Neuronal stem cell (in vitro differentiated cells): ENCODE results near the gene CNST.
"Not testable (repeated sequence)": the region's sequence is repeated elsewhere in the genome, so short reads cannot be mapped to it uniquely, and the experiment has no call there.

Experiments used
- DNase-seq: peaks from one replicate; pipeline ENCODE4 v3.0.0-alpha.2; 2013; ENCODE audit warnings: low spot score
- H2AFZ ChIP-seq: one replicate; pipeline ENCODE4 v1.6.1; 2013; ENCODE audit warnings: mild to moderate bottlenecking, low read length, inconsistent platforms
- H2AK5ac ChIP-seq: 2 replicates; pipeline ENCODE4 v1.6.1; 2013; ENCODE audit warnings: low read depth, mild to moderate bottlenecking, inconsistent platforms, low read length, moderate library complexity, mixed read lengths
- H2BK120ac ChIP-seq: 2 replicates; pipeline ENCODE4 v1.6.1; 2013; ENCODE audit warnings: low read depth, mild to moderate bottlenecking, inconsistent platforms, low read length, moderate library complexity, mixed read lengths
- H2BK12ac ChIP-seq: one replicate; pipeline ENCODE4 v1.6.1; 2013; ENCODE audit warnings: low read length, inconsistent platforms
- H2BK15ac ChIP-seq: 2 replicates; pipeline ENCODE4 v1.6.1; 2013; ENCODE audit warnings: mild to moderate bottlenecking, low read length, inconsistent platforms, mixed read lengths
- H2BK5ac ChIP-seq: one replicate; pipeline ENCODE4 v1.6.1; 2013; ENCODE audit warnings: inconsistent platforms, mild to moderate bottlenecking, low read length, moderate library complexity
- H3K14ac ChIP-seq: one replicate; pipeline ENCODE4 v1.6.1; 2013; ENCODE audit warnings: low read length, inconsistent platforms
- H3K18ac ChIP-seq: 2 replicates; pipeline ENCODE4 v1.6.1; 2013; ENCODE audit warnings: low read length, inconsistent platforms
- H3K23ac ChIP-seq: 2 replicates; pipeline ENCODE4 v1.6.1; 2013; ENCODE audit warnings: low read depth, mild to moderate bottlenecking, mixed read lengths, low read length, inconsistent platforms; ENCODE audit not compliant: poor library complexity
- H3K27ac ChIP-seq: replicated peaks from 3 replicates; pipeline ENCODE4 v1.5.1; 2013; ENCODE audit warnings: low read length, inconsistent platforms
- H3K27me3 ChIP-seq, 3 experiments: 2 replicates each; pipeline ENCODE4 v1.6.1; 2013; ENCODE audit warnings: low read length in 3 of 3, mild to moderate bottlenecking in 2 of 3, inconsistent platforms in 1 of 3, low read depth in 1 of 3, mixed read lengths in 1 of 3, moderate library complexity in 1 of 3; ENCODE audit not compliant: control insufficient read depth in 3 of 3, insufficient read depth in 3 of 3
- H3K36me3 ChIP-seq, 2 donors: replicated peaks in 1 of 2; 2 replicates each; pipeline ENCODE4 v1.6.1; 2013; ENCODE audit warnings: low read length in 2 of 2; ENCODE audit not compliant: control insufficient read depth in 2 of 2, insufficient read depth in 2 of 2
- H3K4ac ChIP-seq: 2 replicates; pipeline ENCODE4 v1.6.1; 2013; ENCODE audit warnings: inconsistent platforms, mild to moderate bottlenecking, low read length, moderate library complexity
- H3K4me1 ChIP-seq, 2 donors: 1 replicate in 1 of 2; 2 replicates in 1 of 2; pipeline ENCODE4 v1.6.1; 2013; ENCODE audit warnings: low read length in 2 of 2, low read depth in 1 of 2; ENCODE audit not compliant: control insufficient read depth in 2 of 2, insufficient read depth in 1 of 2
- H3K4me2 ChIP-seq: one replicate; pipeline ENCODE4 v1.6.1; 2013; ENCODE audit warnings: mild to moderate bottlenecking, low read length, inconsistent platforms; ENCODE audit not compliant: insufficient read depth, poor library complexity, severe bottlenecking
- H3K4me3 ChIP-seq, 2 donors: 2 replicates each; pipeline ENCODE4 v1.5.1; 2013; ENCODE audit warnings: low read length in 2 of 2, mild to moderate bottlenecking in 2 of 2, inconsistent platforms in 1 of 2, moderate library complexity in 1 of 2
- H3K79me1 ChIP-seq: one replicate; pipeline ENCODE4 v1.6.1; 2013; ENCODE audit warnings: low read depth, mild to moderate bottlenecking, inconsistent platforms, low read length, moderate library complexity
- H3K9ac ChIP-seq: one replicate; pipeline ENCODE4 v1.6.1; 2013; ENCODE audit warnings: mild to moderate bottlenecking, low read depth, low read length, inconsistent platforms; ENCODE audit not compliant: poor library complexity
- H3K9me3 ChIP-seq, 2 donors: replicated peaks in 1 of 2; 2 replicates each; pipeline versions ENCODE3 to v1.6.1; 2013; ENCODE audit warnings: low read length in 2 of 2, mild to moderate bottlenecking in 2 of 2, inconsistent platforms in 1 of 2, low read depth in 1 of 2, mixed read lengths in 1 of 2, moderate library complexity in 1 of 2; ENCODE audit not compliant: control insufficient read depth in 2 of 2, insufficient read depth in 1 of 2
- H4K8ac ChIP-seq: one replicate; pipeline ENCODE4 v1.6.1; 2013; ENCODE audit warnings: low read depth, mild to moderate bottlenecking, inconsistent platforms, low read length, moderate library complexity
- H4K91ac ChIP-seq: one replicate; pipeline ENCODE4 v1.6.1; 2013; ENCODE audit warnings: low read length, low read depth, mild to moderate bottlenecking, inconsistent platforms; ENCODE audit not compliant: poor library complexity
- WGBS, 2 donors: extraction: QIAGEN DNeasy Blood & Tissue Kit; methylation state at CpG; one replicate each; pipeline ENCODE4 v1.1.7; 2013; ENCODE audit warnings: missing lambda C conversion rate in 2 of 2, mixed read lengths in 1 of 2; ENCODE audit not compliant: insufficient read length in 2 of 2, insufficient replicate concordance in 1 of 2; ENCODE audit errors: extremely low coverage in 2 of 2; 5-methylcytosine and 5-hydroxymethylcytosine counted together

Gene CNST

GRCh38 chr1:246567646-246568235 lies 1.5 kb downstream of the CNST start:
- H3K23ac ChIP-seq: no peak overlapping the region
- H3K27ac ChIP-seq: no peak overlapping the region
- H3K36me3 ChIP-seq: peaks cover 0 to 14% of the 10 kb centered on the region in 2 donors
- H3K18ac ChIP-seq: no peak overlapping the region
- H2BK5ac ChIP-seq: no peak overlapping the region
- no peak overlapping the region for H2BK15ac ChIP-seq
- no peak for DNase-seq
- no peaks in the 10 kb centered on the region for H3K9me3 ChIP-seq
- no peak overlapping the region for H3K4ac ChIP-seq
- H4K91ac ChIP-seq: no peak overlapping the region
- H3K4me1 ChIP-seq: peaks cover 4 to 5% of the 10 kb centered on the region in 2 donors
- H3K9ac ChIP-seq: no peak overlapping the region
- peak overlapping the region in 1 of 2 donors; percentile 82 for H3K4me3 ChIP-seq
- H2AFZ ChIP-seq: peak overlapping the region; percentile 97
- H3K79me1 ChIP-seq: no peaks in the 10 kb centered on the region
- no peak overlapping the region for H2BK120ac ChIP-seq
- no peak overlapping the region for H2AK5ac ChIP-seq
- H3K27me3 ChIP-seq: no peaks in the 10 kb centered on the region
- no peak overlapping the region for H2BK12ac ChIP-seq
- no peak overlapping the region for H3K14ac ChIP-seq
- no peak overlapping the region for H4K8ac ChIP-seq
- no CpG with 5 or more reads among the region's 4 CpGs for WGBS, 2 donors
- H3K4me2 ChIP-seq: peak overlapping the region; percentile 11

GRCh38 chr1:246569248-246570238 lies 3.3 kb downstream of the CNST start:
- H2BK15ac ChIP-seq: no peak overlapping the region
- H4K91ac ChIP-seq: no peak overlapping the region
- no peak overlapping the region for H3K18ac ChIP-seq
- no CpG with 5 or more reads among the region's 8 CpGs for WGBS, 2 donors
- H2AFZ ChIP-seq: no peak overlapping the region
- H4K8ac ChIP-seq: no peak overlapping the region
- no peaks in the 10 kb centered on the region for H3K9me3 ChIP-seq
- no peak overlapping the region for H3K4me3 ChIP-seq
- no peak overlapping the region for H3K4me2 ChIP-seq
- no peak overlapping the region for H3K4ac ChIP-seq
- no peak overlapping the region for H2BK120ac ChIP-seq
- peaks cover 4 to 5% of the 10 kb centered on the region in 2 donors for H3K4me1 ChIP-seq
- H3K79me1 ChIP-seq: no peaks in the 10 kb centered on the region
- no peak overlapping the region for H2AK5ac ChIP-seq
- H3K14ac ChIP-seq: no peak overlapping the region
- H3K27me3 ChIP-seq: no peaks in the 10 kb centered on the region
- H2BK5ac ChIP-seq: no peak overlapping the region
- no peak overlapping the region for H2BK12ac ChIP-seq
- H3K36me3 ChIP-seq: no peaks in the 10 kb centered on the region
- no peak overlapping the region for H3K9ac ChIP-seq
- no peak overlapping the region for H3K23ac ChIP-seq
- DNase-seq: no peak
- H3K27ac ChIP-seq: no peak overlapping the region

- not testable (repeated sequence) for H3K9ac ChIP-seq, H3K27ac ChIP-seq, H3K4me2 ChIP-seq, H3K14ac ChIP-seq, H3K4me1 ChIP-seq, H2AFZ ChIP-seq, H3K23ac ChIP-seq, H3K79me1 ChIP-seq, H2BK15ac ChIP-seq, H3K9me3 ChIP-seq, H3K18ac ChIP-seq, H4K8ac ChIP-seq, H2AK5ac ChIP-seq, H2BK12ac ChIP-seq, H3K27me3 ChIP-seq, H3K36me3 ChIP-seq, DNase-seq, H2BK120ac ChIP-seq, H4K91ac ChIP-seq, H3K4me3 ChIP-seq, H3K4ac ChIP-seq, H2BK5ac ChIP-seq
- WGBS, 2 donors: no CpG with 5 or more reads among the region's 4 CpGs
Measured at GRCh38 chr1:246571309-246571708, 5.1 kb downstream of the CNST start.

- no peak overlapping the region for H2BK120ac ChIP-seq
- no peaks in the 10 kb centered on the region for H3K36me3 ChIP-seq
- no peak overlapping the region for H3K14ac ChIP-seq
- no CpG with 5 or more reads among the region's 1 CpG for WGBS, 2 donors
- no peak overlapping the region for H3K18ac ChIP-seq
- no peak overlapping the region for H4K8ac ChIP-seq
- no peak overlapping the region for H3K9ac ChIP-seq
- no peaks in the 10 kb centered on the region for H3K27me3 ChIP-seq
- no peak overlapping the region for H3K4ac ChIP-seq
- H2BK15ac ChIP-seq: no peak overlapping the region
- no peak overlapping the region for H2BK12ac ChIP-seq
- H2AK5ac ChIP-seq: no peak overlapping the region
- no peak for DNase-seq
- no peak overlapping the region for H2AFZ ChIP-seq
- H3K79me1 ChIP-seq: peaks cover 2% of the 10 kb centered on the region
- H3K4me1 ChIP-seq: no peaks in the 10 kb centered on the region
- no peak overlapping the region for H2BK5ac ChIP-seq
- no peak overlapping the region for H3K23ac ChIP-seq
- H3K27ac ChIP-seq: no peak overlapping the region
- no peaks in the 10 kb centered on the region for H3K9me3 ChIP-seq
- no peak overlapping the region for H3K4me3 ChIP-seq
- no peak overlapping the region for H3K4me2 ChIP-seq
- H4K91ac ChIP-seq: no peak overlapping the region
Measured at GRCh38 chr1:246571953-246572352, 5.7 kb downstream of the CNST start.
